ENCODE data around the gene NOS1.

Gene NOS1

DNA sequence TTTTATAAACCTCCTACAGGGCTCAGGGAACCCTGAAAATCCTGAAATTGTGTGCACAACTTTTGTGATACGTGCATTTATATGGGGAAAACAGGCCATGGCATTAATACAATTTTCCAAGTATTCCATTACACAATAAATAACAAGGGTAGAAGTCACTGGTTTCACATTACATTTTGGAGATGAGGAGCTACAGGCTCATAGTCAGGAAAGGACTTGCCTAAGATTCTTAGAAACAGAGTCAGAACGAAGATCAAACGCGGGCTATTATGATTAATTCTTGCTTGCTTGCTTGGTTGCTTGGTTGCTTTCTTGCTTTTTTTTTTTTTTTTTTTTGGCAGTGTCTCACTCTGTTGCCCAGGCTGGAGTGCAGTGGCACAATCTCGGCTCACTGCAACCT lies 16.7 kb downstream of the NOS1 start:
- peaks cover 3% of the 10 kb centered on the region for H3K9me3 ChIP-seq (replicated peaks; ENCODE audit: low read length)
- H3K9ac ChIP-seq (ENCODE audit: low read depth, low read length): no peak overlapping the region
- no peaks in the 10 kb centered on the region for H3K27me3 ChIP-seq (ENCODE audit: control insufficient read depth, insufficient read depth, low read length)
- H3K36me3 ChIP-seq (ENCODE audit: insufficient read depth, low read length): no peaks in the 10 kb centered on the region
- H3K4me1 ChIP-seq (ENCODE audit: control insufficient read depth, insufficient read depth, low read length): no peaks in the 10 kb centered on the region
- H3K4me2 ChIP-seq (ENCODE audit: low read length): no peak overlapping the region
- no peak overlapping the region for H3K4me3 ChIP-seq (ENCODE audit: low read length)

DNA sequence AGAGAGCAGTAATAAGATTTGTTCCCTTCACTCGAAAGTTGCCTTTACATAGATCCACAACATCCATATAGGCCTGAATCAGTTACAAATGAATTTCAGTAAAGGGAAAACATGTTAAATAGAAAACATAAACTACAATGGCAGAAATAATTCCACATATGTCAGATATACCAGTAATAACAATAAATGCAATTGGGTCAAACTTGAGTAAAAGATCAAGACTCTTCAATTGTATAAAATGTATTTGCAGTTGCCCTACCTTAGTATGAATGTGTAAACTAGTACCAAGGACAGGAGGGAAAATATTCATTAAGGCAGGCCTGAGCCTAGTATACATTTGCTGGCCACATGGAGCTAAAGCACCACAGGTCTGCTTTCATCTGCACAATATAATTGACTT lies 17.6 kb downstream of the NOS1 start:
- peaks cover 3% of the 10 kb centered on the region for H3K9me3 ChIP-seq (replicated peaks; ENCODE audit: low read length)
- no peak overlapping the region for H3K4me2 ChIP-seq (ENCODE audit: low read length)
- no peaks in the 10 kb centered on the region for H3K4me1 ChIP-seq (ENCODE audit: control insufficient read depth, insufficient read depth, low read length)
- H3K27me3 ChIP-seq (ENCODE audit: control insufficient read depth, insufficient read depth, low read length): no peaks in the 10 kb centered on the region
- no peak overlapping the region for H3K4me3 ChIP-seq (ENCODE audit: low read length)
- no peaks in the 10 kb centered on the region for H3K36me3 ChIP-seq (ENCODE audit: insufficient read depth, low read length)
- H3K9ac ChIP-seq (ENCODE audit: low read depth, low read length): no peak overlapping the region

DNA sequence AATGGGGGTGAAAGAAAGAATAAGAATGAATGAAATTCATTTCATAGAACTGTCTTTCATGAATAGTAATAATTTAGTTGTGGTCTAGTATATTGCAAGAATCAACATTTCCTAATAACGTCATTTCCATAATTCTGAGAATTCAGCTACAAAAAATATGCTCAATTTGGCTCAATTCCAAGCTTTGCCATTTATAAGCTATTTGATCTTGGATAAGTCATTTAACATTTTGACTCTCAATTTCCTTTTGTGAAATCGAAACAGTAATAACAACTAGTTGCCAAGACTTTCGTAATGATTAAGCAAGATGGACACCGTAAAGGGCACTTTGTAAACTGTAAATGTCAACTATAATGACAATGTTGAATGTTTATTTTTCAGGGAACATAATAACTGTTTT lies 18.1 kb downstream of the NOS1 start:
- no peaks in the 10 kb centered on the region for H3K27me3 ChIP-seq (ENCODE audit: control insufficient read depth, insufficient read depth, low read length)
- H3K36me3 ChIP-seq (ENCODE audit: insufficient read depth, low read length): no peaks in the 10 kb centered on the region
- no peak overlapping the region for H3K4me3 ChIP-seq (ENCODE audit: low read length)
- no peaks in the 10 kb centered on the region for H3K4me1 ChIP-seq (ENCODE audit: control insufficient read depth, insufficient read depth, low read length)
- no peak overlapping the region for H3K9ac ChIP-seq (ENCODE audit: low read depth, low read length)
- no peak overlapping the region for H3K4me2 ChIP-seq (ENCODE audit: low read length)
- H3K9me3 ChIP-seq (replicated peaks; ENCODE audit: low read length): peaks cover 3% of the 10 kb centered on the region

DNA sequence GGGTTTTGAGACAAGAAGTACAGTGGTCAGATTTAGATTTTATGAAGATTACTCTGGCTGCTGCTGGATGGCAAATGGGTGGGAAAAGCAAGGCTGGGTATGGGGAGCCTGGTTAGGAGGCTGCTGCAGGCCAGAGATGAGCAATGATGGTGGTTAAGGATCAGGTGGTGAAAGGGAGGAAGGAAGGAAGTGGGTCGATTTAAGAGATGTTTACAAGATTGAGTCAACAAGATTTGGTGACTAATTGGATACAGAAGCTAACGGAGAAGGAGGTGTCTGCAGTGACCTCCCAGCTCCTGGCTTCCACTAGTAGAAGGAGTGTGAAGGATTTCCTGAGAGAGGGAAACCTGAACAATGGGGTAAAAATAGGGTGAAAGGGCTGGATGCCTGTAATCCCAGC lies 18.7 kb downstream of the NOS1 start:
- Histone ChIP-seq H3K4me2 (ENCODE audit: low read length) (no peak overlapping the region), H3K4me3 (ENCODE audit: low read length) (no peak overlapping the region)

DNA sequence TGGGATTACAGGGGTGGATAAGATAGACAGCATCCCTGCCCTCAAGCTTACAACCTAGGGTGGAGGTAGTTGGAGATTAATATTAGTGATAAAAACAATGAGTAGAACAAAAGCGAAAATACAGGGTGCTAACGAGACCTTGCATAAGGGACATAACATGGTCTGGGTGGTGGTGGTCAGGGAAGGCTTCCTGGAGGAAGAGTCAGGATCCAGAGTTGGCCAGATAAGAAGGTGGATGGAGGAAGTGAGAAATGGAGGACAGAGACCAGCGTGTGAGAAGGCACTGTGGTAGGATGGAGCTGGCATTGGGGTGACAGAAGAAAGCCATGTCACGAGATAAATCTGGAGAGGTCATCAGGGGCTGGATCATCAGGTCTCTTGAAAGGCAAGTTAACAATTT lies 19.2 kb downstream of the NOS1 start:
- no peaks in the 10 kb centered on the region for H3K4me1 ChIP-seq (ENCODE audit: control insufficient read depth, insufficient read depth, low read length)
- H3K27me3 ChIP-seq (ENCODE audit: control insufficient read depth, insufficient read depth, low read length): no peaks in the 10 kb centered on the region
- no peak overlapping the region for H3K4me3 ChIP-seq (ENCODE audit: low read length)
- H3K36me3 ChIP-seq (ENCODE audit: insufficient read depth, low read length): no peaks in the 10 kb centered on the region
- H3K9ac ChIP-seq (ENCODE audit: low read depth, low read length): no peak overlapping the region
- H3K9me3 ChIP-seq (replicated peaks; ENCODE audit: low read length): peaks cover 3% of the 10 kb centered on the region
- H3K4me2 ChIP-seq (ENCODE audit: low read length): no peak overlapping the region

More for the DNA sequence above, 18.7 kb downstream of the NOS1 start:
- Histone ChIP-seq H3K4me1 (ENCODE audit: control insufficient read depth, insufficient read depth, low read length) (no peaks in the 10 kb centered on the region), H3K36me3 (ENCODE audit: insufficient read depth, low read length) (no peaks in the 10 kb centered on the region), H3K9me3 (replicated peaks; ENCODE audit: low read length) (peaks cover 3% of the 10 kb centered on the region), H3K9ac (ENCODE audit: low read depth, low read length) (no peak overlapping the region), H3K27me3 (ENCODE audit: control insufficient read depth, insufficient read depth, low read length) (no peaks in the 10 kb centered on the region)

DNA sequence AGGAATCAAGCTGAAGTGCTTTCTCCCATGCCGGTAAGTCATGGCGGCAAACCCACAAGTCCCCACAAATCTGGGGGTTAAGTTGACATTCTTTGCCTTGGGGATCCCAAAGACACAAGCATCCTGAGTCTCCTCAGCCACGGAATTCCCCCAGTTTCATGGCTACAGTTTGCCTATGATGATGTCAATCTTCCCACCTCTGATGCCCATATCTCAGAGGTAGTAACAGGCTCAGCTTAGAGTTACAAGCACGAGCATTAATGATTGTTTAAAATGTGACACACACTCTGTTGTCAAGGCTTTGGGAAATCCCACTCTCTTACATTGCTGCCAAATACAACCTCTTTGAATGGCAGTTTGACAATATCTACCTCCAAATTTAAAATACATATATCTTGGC lies 22.3 kb downstream of the NOS1 start:
- no peaks in the 10 kb centered on the region for H3K9me3 ChIP-seq (replicated peaks; ENCODE audit: low read length)
- H3K4me1 ChIP-seq (ENCODE audit: control insufficient read depth, insufficient read depth, low read length): no peaks in the 10 kb centered on the region
- H3K4me2 ChIP-seq (ENCODE audit: low read length): no peak overlapping the region
- H3K4me3 ChIP-seq (ENCODE audit: low read length): no peak overlapping the region
- H3K27me3 ChIP-seq (ENCODE audit: control insufficient read depth, insufficient read depth, low read length): no peaks in the 10 kb centered on the region
- H3K9ac ChIP-seq (ENCODE audit: low read depth, low read length): no peak overlapping the region
- H3K36me3 ChIP-seq (ENCODE audit: insufficient read depth, low read length): no peaks in the 10 kb centered on the region

DNA sequence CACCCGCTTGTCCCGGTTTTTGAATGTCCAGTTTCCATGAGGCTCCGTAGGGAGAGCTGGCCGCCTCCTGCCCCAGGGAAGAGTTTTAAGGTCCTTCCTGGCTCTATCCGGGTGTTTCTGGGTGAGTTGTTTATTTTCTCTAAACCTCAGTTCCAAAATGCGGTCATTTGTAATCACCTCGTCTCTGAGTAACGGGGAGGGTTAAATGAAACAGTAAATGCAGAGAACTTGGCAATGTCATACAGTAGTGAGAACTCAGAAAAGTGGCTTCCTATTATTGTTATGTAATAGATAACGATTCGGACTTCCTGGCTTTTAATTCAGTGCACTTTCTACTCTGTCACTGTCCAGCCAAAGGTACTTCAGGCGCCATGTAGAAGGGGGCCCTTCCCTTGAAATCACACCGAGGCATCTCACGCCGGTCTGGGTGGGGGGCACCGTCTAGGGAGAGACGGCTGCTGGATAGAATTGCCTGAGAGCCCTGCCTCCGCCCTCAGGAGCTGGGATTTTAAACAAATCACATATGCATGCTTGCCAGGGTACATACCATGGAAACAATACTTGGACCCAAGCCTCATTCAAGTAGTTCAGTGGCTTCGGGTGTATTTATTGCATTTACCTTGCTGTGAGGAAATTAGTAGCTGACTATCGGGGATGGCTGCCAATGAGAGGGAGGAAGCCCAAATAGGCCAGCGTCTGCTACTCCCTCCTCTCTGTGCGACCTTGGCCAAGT lies 26.4 kb downstream of the NOS1 start:
- no peaks in the 10 kb centered on the region for H3K27me3 ChIP-seq (ENCODE audit: control insufficient read depth, insufficient read depth, low read length)
- H3K36me3 ChIP-seq (ENCODE audit: insufficient read depth, low read length): no peaks in the 10 kb centered on the region
- H3K9ac ChIP-seq (ENCODE audit: low read depth, low read length): no peak overlapping the region
- peaks cover 3% of the 10 kb centered on the region for H3K9me3 ChIP-seq (replicated peaks; ENCODE audit: low read length)
- H3K4me3 ChIP-seq (ENCODE audit: low read length): no peak overlapping the region
- no peak overlapping the region for H3K4me2 ChIP-seq (ENCODE audit: low read length)
- no peaks in the 10 kb centered on the region for H3K4me1 ChIP-seq (ENCODE audit: control insufficient read depth, insufficient read depth, low read length)

DNA sequence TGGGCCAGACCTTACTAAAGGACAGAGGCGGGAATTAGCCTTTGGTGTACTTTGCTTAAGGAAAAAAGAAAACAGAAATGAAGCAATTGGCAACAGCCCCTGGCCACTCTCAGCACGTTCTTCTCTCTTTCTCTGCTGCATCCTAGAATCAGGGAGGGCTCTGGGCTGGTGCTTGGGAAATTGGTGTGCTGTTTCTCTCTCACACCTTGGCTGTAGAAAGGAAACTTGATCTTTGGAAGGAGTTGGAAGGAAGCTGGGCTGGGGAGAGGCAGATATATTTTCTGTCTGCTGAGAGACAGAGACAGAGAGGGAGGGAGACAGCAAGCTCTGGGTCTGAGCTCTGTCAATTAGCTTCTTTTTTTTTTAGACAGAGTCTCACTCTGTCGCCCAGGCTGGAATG lies 27.4 kb downstream of the NOS1 start:
- no peaks in the 10 kb centered on the region for H3K36me3 ChIP-seq (ENCODE audit: insufficient read depth, low read length)
- H3K4me3 ChIP-seq (ENCODE audit: low read length): no peak overlapping the region
- no peaks in the 10 kb centered on the region for H3K4me1 ChIP-seq (ENCODE audit: control insufficient read depth, insufficient read depth, low read length)
- H3K9me3 ChIP-seq (replicated peaks; ENCODE audit: low read length): peaks cover 3% of the 10 kb centered on the region
- H3K9ac ChIP-seq (ENCODE audit: low read depth, low read length): no peak overlapping the region
- H3K4me2 ChIP-seq (ENCODE audit: low read length): no peak overlapping the region
- no peaks in the 10 kb centered on the region for H3K27me3 ChIP-seq (ENCODE audit: control insufficient read depth, insufficient read depth, low read length)

DNA sequence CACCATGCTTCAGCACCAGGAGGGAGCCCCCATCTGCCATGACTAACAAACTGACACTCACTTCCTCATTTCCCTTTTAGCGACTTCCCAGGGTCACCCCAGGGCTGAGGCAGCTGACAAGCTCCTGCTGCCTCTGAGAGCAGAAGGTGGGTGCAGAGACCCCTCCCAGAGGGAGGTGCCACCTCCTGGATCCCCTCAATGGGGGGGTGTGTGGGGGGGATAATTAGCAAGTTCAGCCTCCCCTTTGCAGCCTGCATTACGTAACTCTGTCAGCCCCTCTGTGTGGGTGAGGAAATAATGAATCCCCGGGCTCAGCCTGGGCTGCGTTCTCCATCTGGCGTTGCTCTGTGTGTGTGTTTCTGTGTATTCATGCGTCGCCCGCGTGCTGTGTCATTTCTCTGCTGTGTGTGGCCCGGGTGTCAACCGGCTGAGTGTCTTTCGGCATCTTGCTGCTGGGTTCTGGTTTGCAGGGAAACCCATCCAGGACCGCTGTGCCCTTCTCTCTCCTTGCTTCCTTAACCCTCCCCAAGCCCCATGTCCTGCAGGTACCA lies 28.0 kb downstream of the NOS1 start:
- Histone ChIP-seq H3K4me3 (ENCODE audit: low read length) (no peak overlapping the region), H3K9ac (ENCODE audit: low read depth, low read length) (no peak overlapping the region), H3K4me1 (ENCODE audit: control insufficient read depth, insufficient read depth, low read length) (no peaks in the 10 kb centered on the region), H3K27me3 (ENCODE audit: control insufficient read depth, insufficient read depth, low read length) (no peaks in the 10 kb centered on the region), H3K4me2 (ENCODE audit: low read length) (no peak overlapping the region), H3K36me3 (ENCODE audit: insufficient read depth, low read length) (no peaks in the 10 kb centered on the region), H3K9me3 (replicated peaks; ENCODE audit: low read length) (peaks cover 3% of the 10 kb centered on the region)

DNA sequence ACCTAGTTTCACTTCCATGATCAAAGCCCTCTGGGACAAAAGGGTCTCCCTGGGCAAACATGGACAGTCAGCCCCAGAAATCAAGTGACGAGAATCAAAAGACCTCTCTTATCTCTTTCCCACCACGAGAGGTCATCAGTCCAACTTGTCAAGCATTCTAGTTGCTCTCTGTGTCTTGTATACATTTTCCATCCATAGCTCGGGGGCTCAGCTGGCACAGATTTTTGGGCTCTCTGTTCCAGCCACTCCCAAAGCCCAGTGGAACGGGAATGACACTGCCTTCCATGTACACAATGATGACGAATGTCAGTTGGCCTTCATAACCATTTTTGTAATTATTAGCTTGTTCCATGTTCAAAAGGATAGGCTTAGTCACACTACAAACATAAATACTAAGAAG lies 29.7 kb downstream of the NOS1 start:
- Histone ChIP-seq H3K4me3 (ENCODE audit: low read length) (no peak overlapping the region), H3K36me3 (ENCODE audit: insufficient read depth, low read length) (no peaks in the 10 kb centered on the region), H3K9ac (ENCODE audit: low read depth, low read length) (no peak overlapping the region), H3K4me2 (ENCODE audit: low read length) (no peak overlapping the region), H3K9me3 (replicated peaks; ENCODE audit: low read length) (peaks cover 6% of the 10 kb centered on the region), H3K27me3 (ENCODE audit: control insufficient read depth, insufficient read depth, low read length) (no peaks in the 10 kb centered on the region), H3K4me1 (ENCODE audit: control insufficient read depth, insufficient read depth, low read length) (no peaks in the 10 kb centered on the region)

DNA sequence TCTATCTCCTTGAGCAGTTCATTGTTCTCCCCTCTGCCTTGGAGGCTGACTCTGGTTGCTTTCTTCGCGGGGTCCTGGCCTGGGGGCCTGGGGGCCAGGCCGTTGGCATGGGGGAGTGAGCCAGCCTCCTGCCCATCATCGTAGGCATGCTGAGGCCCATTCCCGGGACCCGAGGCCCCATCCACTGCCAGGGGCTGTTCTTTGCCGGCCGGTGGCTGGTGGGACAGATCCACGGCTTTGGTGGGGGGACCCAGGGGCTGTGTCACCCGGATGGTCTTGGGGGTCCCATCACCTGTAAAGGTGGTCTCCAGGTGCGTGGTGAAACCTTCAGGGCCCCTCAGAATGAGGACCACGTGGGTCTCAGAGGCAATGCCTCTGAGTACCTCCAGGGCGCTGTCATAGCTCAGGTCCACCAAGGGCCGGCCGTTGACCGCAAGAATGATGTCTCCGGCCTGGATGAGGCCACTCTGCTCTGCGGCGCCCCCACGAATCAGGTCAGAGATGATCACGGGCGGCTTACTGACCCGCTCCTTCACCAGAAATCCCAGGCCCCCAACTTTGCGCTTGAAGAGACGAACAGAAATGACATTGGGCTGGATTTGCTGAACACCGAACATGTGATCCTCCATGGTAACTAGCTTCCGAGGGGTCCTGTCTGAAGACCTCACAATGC lies 30.8 kb downstream of the NOS1 start:
- H3K9me3 ChIP-seq (replicated peaks; ENCODE audit: low read length): peaks cover 8% of the 10 kb centered on the region
- no peaks in the 10 kb centered on the region for H3K36me3 ChIP-seq (ENCODE audit: insufficient read depth, low read length)
- H3K4me3 ChIP-seq (ENCODE audit: low read length): no peak overlapping the region
- no peak overlapping the region for H3K4me2 ChIP-seq (ENCODE audit: low read length)
- no peaks in the 10 kb centered on the region for H3K27me3 ChIP-seq (ENCODE audit: control insufficient read depth, insufficient read depth, low read length)
- no peak overlapping the region for H3K9ac ChIP-seq (ENCODE audit: low read depth, low read length)
- no peaks in the 10 kb centered on the region for H3K4me1 ChIP-seq (ENCODE audit: control insufficient read depth, insufficient read depth, low read length)

DNA sequence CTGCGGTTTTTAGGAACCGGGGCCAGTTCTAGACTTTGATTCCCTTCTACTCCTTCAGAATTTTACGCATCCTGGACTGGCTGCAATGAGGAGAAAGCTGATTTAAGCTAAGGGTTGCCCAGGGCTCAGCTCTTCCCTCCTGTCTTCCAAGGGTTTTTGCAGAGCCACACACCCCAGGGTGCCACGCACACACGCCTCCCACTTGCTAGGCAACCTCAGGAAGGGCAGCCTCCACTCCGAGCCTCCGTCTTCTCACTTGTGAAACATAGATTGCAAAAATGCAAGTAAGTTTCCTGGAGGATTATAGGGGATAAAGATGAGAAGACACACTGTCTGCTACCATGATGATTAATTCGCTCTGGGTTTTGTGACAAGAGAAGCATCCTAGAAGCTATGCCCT lies 31.7 kb downstream of the NOS1 start:
- Histone ChIP-seq H3K4me2 (ENCODE audit: low read length) (no peak overlapping the region), H3K9me3 (replicated peaks; ENCODE audit: low read length) (peaks cover 16% of the 10 kb centered on the region), H3K4me1 (ENCODE audit: control insufficient read depth, insufficient read depth, low read length) (no peaks in the 10 kb centered on the region), H3K9ac (ENCODE audit: low read depth, low read length) (no peak overlapping the region), H3K27me3 (ENCODE audit: control insufficient read depth, insufficient read depth, low read length) (no peaks in the 10 kb centered on the region), H3K36me3 (ENCODE audit: insufficient read depth, low read length) (no peaks in the 10 kb centered on the region), H3K4me3 (ENCODE audit: low read length) (no peak overlapping the region)
